ENCODE results near the gene TRIM38. TPM values are rescaled to one million over a fixed set of nuclear protein-coding genes. Genes with fewer than 3 reads are reported as not detected.

The TRIM38 gene
- total and polyA plus RNA-seq, 2 of the 13 experiments (the other 11 are each of a cell fraction or from before 2014, with no cell fraction given), result 2.5 to 3.1 TPM

DNA sequence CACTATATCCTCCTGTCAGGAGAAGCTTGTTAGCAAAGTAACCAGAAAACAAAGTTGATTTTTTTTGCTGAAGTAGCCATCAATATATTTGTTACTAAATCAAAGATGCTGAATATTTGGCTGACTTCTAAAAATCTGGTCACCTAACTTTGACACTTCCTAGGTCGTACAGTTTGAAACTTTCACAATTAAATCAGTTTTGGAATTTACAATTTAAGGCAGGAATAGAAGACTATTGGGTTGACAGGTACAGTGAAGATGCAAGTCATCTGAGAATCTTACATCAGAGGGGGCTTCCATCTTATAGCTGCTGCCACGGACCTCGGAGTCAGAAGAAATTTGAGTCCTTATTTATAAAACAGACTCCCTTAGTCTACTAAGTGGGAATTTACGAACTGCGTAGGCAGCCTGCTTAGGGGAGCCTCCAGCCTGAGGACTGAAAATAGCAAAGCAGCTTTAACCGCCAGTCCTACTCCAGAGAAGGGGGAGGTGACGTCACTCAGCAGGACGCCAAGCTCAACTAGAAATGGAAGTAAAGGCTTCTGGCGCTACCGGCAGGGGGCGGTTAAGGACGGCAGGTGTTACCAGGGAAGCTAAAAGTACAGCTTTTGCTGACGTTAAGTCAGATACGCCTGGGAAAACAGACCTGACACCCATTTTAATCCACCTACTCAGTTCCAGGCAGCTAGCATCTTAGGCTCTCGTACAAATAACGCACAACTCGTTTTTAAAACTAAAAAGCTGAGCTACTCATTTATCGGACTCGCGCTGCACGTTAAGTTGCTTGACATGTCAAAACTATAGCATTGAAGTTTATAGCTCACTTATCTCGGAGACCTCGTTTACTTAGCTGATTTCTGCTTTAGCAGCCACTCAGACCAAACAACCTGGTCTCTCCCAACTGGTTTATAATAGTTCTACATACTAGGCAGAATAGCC lies 63.6 kb downstream of the TRIM38 start (continued):
- no peak for TF ChIP-seq ZNF101 (CRISPR knock-in tag; IDR thresholded peaks at IDR 0.05; ENCODE audit: borderline replicate concordance, low read depth)
- TF ChIP-seq FOSL1 (CRISPR knock-in tag; IDR thresholded peaks at IDR 0.05; ENCODE audit: borderline replicate concordance), result no peak
- TF ChIP-seq CC2D1A (CRISPR knock-in tag; IDR thresholded peaks at IDR 0.05), result no peak
- TF ChIP-seq MTERF4 (CRISPR knock-in tag; IDR thresholded peaks at IDR 0.05), result no peak
- no peak for TF ChIP-seq ZNF704 (CRISPR knock-in tag; IDR thresholded peaks at IDR 0.05; ENCODE audit: borderline replicate concordance)
- TF ChIP-seq HMG20B (CRISPR knock-in tag; conservative IDR thresholded peaks at IDR 0.05), result no peak
- TF ChIP-seq SIX1 (CRISPR knock-in tag; IDR thresholded peaks at IDR 0.05; ENCODE audit: borderline replicate concordance), result no peak
- TF ChIP-seq, protein P1, sequence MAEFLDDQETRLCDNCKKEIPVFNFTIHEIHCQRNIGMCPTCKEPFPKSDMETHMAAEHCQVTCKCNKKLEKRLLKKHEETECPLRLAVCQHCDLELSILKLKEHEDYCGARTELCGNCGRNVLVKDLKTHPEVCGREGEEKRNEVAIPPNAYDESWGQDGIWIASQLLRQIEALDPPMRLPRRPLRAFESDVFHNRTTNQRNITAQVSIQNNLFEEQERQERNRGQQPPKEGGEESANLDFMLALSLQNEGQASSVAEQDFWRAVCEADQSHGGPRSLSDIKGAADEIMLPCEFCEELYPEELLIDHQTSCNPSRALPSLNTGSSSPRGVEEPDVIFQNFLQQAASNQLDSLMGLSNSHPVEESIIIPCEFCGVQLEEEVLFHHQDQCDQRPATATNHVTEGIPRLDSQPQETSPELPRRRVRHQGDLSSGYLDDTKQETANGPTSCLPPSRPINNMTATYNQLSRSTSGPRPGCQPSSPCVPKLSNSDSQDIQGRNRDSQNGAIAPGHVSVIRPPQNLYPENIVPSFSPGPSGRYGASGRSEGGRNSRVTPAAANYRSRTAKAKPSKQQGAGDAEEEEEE (CRISPR knock-in tag; IDR thresholded peaks at IDR 0.05; ENCODE audit: borderline replicate concordance), result peak; percentile 65; the same call in 1 of the 2 replicates
- TF ChIP-seq ZNF10 (CRISPR knock-in tag; IDR thresholded peaks at IDR 0.05; ENCODE audit: borderline replicate concordance, low read depth), result no peak
- TF ChIP-seq ZNF605 (CRISPR knock-in tag; IDR thresholded peaks at IDR 0.05), result no peak
- TF ChIP-seq, protein P2, sequence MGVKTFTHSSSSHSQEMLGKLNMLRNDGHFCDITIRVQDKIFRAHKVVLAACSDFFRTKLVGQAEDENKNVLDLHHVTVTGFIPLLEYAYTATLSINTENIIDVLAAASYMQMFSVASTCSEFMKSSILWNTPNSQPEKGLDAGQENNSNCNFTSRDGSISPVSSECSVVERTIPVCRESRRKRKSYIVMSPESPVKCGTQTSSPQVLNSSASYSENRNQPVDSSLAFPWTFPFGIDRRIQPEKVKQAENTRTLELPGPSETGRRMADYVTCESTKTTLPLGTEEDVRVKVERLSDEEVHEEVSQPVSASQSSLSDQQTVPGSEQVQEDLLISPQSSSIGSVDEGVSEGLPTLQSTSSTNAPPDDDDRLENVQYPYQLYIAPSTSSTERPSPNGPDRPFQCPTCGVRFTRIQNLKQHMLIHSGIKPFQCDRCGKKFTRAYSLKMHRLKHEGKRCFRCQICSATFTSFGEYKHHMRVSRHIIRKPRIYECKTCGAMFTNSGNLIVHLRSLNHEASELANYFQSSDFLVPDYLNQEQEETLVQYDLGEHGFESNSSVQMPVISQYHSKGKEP (CRISPR knock-in tag; IDR thresholded peaks at IDR 0.05), result no peak
- TF ChIP-seq ATF7 (IDR thresholded peaks at IDR 0.05), result peak; percentile 99
- peak; percentile 98 for TF ChIP-seq ATF7 (CRISPR knock-in tag; IDR thresholded peaks at IDR 0.05)
- no peak for TF ChIP-seq NFYB (CRISPR knock-in tag; IDR thresholded peaks at IDR 0.05)
- TF ChIP-seq PTBP1 (IDR thresholded peaks at IDR 0.05; ENCODE audit: low read depth, low read length, poor library complexity, severe bottlenecking), result no peak
- TF ChIP-seq ZNF652 (CRISPR knock-in tag; IDR thresholded peaks at IDR 0.05; ENCODE audit: borderline replicate concordance, low read depth), result peak; percentile 55; the same call in 1 of the 2 replicates
- no peak for TF ChIP-seq SP2 (CRISPR knock-in tag; IDR thresholded peaks at IDR 0.05)
- TF ChIP-seq, protein P3, sequence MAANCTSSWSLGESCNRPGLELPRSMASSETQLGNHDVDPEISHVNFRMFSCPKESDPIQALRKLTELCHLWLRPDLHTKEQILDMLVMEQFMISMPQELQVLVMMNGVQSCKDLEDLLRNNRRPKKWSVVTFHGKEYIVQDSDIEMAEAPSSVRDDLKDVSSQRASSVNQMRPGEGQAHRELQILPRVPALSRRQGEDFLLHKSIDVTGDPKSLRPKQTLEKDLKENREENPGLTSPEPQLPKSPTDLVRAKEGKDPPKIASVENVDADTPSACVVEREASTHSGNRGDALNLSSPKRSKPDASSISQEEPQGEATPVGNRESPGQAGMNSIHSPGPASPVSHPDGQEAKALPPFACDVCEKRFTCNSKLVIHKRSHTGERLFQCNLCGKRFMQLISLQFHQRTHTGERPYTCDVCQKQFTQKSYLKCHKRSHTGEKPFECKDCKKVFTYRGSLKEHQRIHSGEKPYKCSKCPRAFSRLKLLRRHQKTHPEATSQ (CRISPR knock-in tag; IDR thresholded peaks at IDR 0.05; ENCODE audit: borderline replicate concordance), result no peak
- TF ChIP-seq PRPF4 (IDR thresholded peaks at IDR 0.05; ENCODE audit: low read depth, low read length, poor library complexity, severe bottlenecking), result no peak
- no peak for TF ChIP-seq BORCS8-MEF2B (CRISPR knock-in tag; IDR thresholded peaks at IDR 0.05)
- TF ChIP-seq ZNF788 (CRISPR knock-in tag; IDR thresholded peaks at IDR 0.05; ENCODE audit: borderline replicate concordance), result no peak; the same call in 1 of the 2 replicates
